DMS53 treated with DMSO at 0.1 percent for 48 hours (cell line): ENCODE results near the gene SDK1.
"Not testable (repeated sequence)": the region's sequence is repeated elsewhere in the genome, so short reads cannot be mapped to it uniquely, and the experiment has no call there.

ENCODE experiments used
- DNase-seq: peaks from one replicate; lab custom pipeline; 2025; ENCODE audit not compliant: unreplicated experiment; lab: John Stamatoyannopoulos, UW

SDK1 gene

GRCh38 chr7:3578399-3578798 lies 277.3 kb downstream of the SDK1 start:
- no peak for DNase-seq

GRCh38 chr7:3579638-3580219 lies 278.7 kb downstream of the SDK1 start:
- DNase-seq: no peak

GRCh38 chr7:3582145-3582544 lies 281.1 kb downstream of the SDK1 start:
- DNase-seq: not testable (repeated sequence)

GRCh38 chr7:3585826-3586225 lies 284.8 kb downstream of the SDK1 start:
- DNase-seq: no peak

GRCh38 chr7:3588341-3588740 lies 287.3 kb downstream of the SDK1 start:
- DNase-seq: no peak

- DNase-seq: no peak
Observed at GRCh38 chr7:3589752-3590151, 288.7 kb downstream of the SDK1 start.

- DNase-seq: no peak
Observed at GRCh38 chr7:3591219-3591618, 290.2 kb downstream of the SDK1 start.

GRCh38 chr7:3591944-3592343 lies 290.9 kb downstream of the SDK1 start:
- no peak for DNase-seq

GRCh38 chr7:3592401-3593134 lies 291.5 kb downstream of the SDK1 start:
- no peak for DNase-seq

GRCh38 chr7:3594901-3595300 lies 293.8 kb downstream of the SDK1 start:
- no peak for DNase-seq

GRCh38 chr7:3598854-3599253 lies 297.8 kb downstream of the SDK1 start:
- DNase-seq: no peak

GRCh38 chr7:3605222-3605621 lies 304.2 kb downstream of the SDK1 start:
- DNase-seq: no peak

- DNase-seq: no peak
Observed at GRCh38 chr7:3606436-3606835, 305.4 kb downstream of the SDK1 start.

- no peak for DNase-seq
Observed at GRCh38 chr7:3607847-3608246, 306.8 kb downstream of the SDK1 start.

GRCh38 chr7:3616306-3616705 lies 315.3 kb downstream of the SDK1 start:
- DNase-seq: no peak

GRCh38 chr7:3630081-3630480 lies 329.0 kb downstream of the SDK1 start:
- no peak for DNase-seq

GRCh38 chr7:3634396-3634795 lies 333.3 kb downstream of the SDK1 start:
- no peak for DNase-seq

GRCh38 chr7:3636131-3636860 lies 335.2 kb downstream of the SDK1 start:
- DNase-seq: no peak

- DNase-seq: no peak
Observed at GRCh38 chr7:3639253-3639652, 338.2 kb downstream of the SDK1 start.

GRCh38 chr7:3641582-3641981 lies 340.5 kb downstream of the SDK1 start:
- DNase-seq: no peak

GRCh38 chr7:3643091-3643490 lies 342.0 kb downstream of the SDK1 start:
- no peak for DNase-seq

GRCh38 chr7:3648276-3648675 lies 347.2 kb downstream of the SDK1 start:
- DNase-seq: no peak
